ENCODE results near the gene SRRM2. TPM values are rescaled to one million over a fixed set of nuclear protein-coding genes. Genes with fewer than 3 reads are reported as not detected.

The SRRM2 gene
- total RNA-seq, 6 experiments from 2014 or later, result 111 to 419 (median 289) TPM

GRCh38 chr16:2804728-2805127 is 52.3 kb downstream of the SRRM2 start:
- ATAC-seq, result peak in 1 of 4 donors; percentile 34
- whole genome bisulfite sequencing (ENCODE audit: insufficient coverage, low coverage, low lambda C conversion rate, missing lambda C conversion rate), result no CpG with 5 or more reads among the region's 4 CpGs
- Histone ChIP-seq H3K27ac (no peak overlapping the region), H3K4me3 (no peak overlapping the region), H3K27me3 (no peaks in the 10 kb centered on the region), H3K36me3 (no peaks in the 10 kb centered on the region), H3K9me3 (no peaks in the 10 kb centered on the region), H3K4me1 (no peaks in the 10 kb centered on the region)
- intact Hi-C loops (cut with DNase I), result no loop called here
- no peak for TF ChIP-seq POLR2A (IDR thresholded peaks at IDR 0.05)
- TF ChIP-seq CTCF (IDR thresholded peaks at IDR 0.05), result no peak
- DNase-seq, result peak in 1 of 3 donors; percentile 15

- intact Hi-C loops (cut with DNase I), result no loop called here
- H3K9me3 ChIP-seq, result no peaks in the 10 kb centered on the region
- no peaks in the 10 kb centered on the region for H3K4me1 ChIP-seq
- no peak for ATAC-seq
- WGBS (ENCODE audit: insufficient coverage, low coverage, low lambda C conversion rate, missing lambda C conversion rate), result 53% methylated on average over 2 of the region's 5 CpGs
- no peak for TF ChIP-seq POLR2A (IDR thresholded peaks at IDR 0.05)
- no peak for TF ChIP-seq CTCF (IDR thresholded peaks at IDR 0.05)
- peak in 1 of 3 donors; percentile 12 for DNase-seq
- no peaks in the 10 kb centered on the region for H3K36me3 ChIP-seq
- no peaks in the 10 kb centered on the region for H3K27me3 ChIP-seq
- no peak overlapping the region for H3K27ac ChIP-seq
- no peak overlapping the region for H3K4me3 ChIP-seq
Observed at GRCh38 chr16:2806286-2806685, 53.8 kb downstream of the SRRM2 start.

- H3K9me3 ChIP-seq, result no peaks in the 10 kb centered on the region
- H3K4me1 ChIP-seq, result no peaks in the 10 kb centered on the region
- TF ChIP-seq CTCF (IDR thresholded peaks at IDR 0.05) (no peak), POLR2A (IDR thresholded peaks at IDR 0.05) (no peak)
- no peaks in the 10 kb centered on the region for H3K27me3 ChIP-seq
- intact Hi-C loops (cut with DNase I), result no loop called here
- H3K4me3 ChIP-seq, result no peak overlapping the region
- 67% methylated on average over 1 of the region's 7 CpGs for WGBS (ENCODE audit: insufficient coverage, low coverage, low lambda C conversion rate, missing lambda C conversion rate)
- H3K27ac ChIP-seq, result no peak overlapping the region
- peak in 1 of 3 donors; percentile 22 for DNase-seq
- ATAC-seq, result no peak
- no peaks in the 10 kb centered on the region for H3K36me3 ChIP-seq
Observed at GRCh38 chr16:2808181-2808580, 55.7 kb downstream of the SRRM2 start.

GRCh38 chr16:2809149-2809760 is 56.8 kb downstream of the SRRM2 start:
- TF ChIP-seq CTCF (IDR thresholded peaks at IDR 0.05) (no peak), POLR2A (IDR thresholded peaks at IDR 0.05) (no peak)
- WGBS (ENCODE audit: insufficient coverage, low coverage, low lambda C conversion rate, missing lambda C conversion rate), result 60% methylated on average over 3 of the region's 3 CpGs
- DNase-seq (no peak), ATAC-seq (no peak)
- H3K27ac ChIP-seq, result no peak overlapping the region
- no peaks in the 10 kb centered on the region for H3K4me1 ChIP-seq
- no peaks in the 10 kb centered on the region for H3K36me3 ChIP-seq
- no peaks in the 10 kb centered on the region for H3K27me3 ChIP-seq
- H3K4me3 ChIP-seq, result no peak overlapping the region
- intact Hi-C loops (cut with DNase I), result no loop called here
- no peaks in the 10 kb centered on the region for H3K9me3 ChIP-seq
